MCF 10A (cell line): ENCODE measurements around the gene PTP4A1. TPM values are rescaled to one million over a fixed set of nuclear protein-coding genes. Genes with fewer than 3 reads are reported as not detected.

Source experiments
- BruUV-seq: library from RNA; stranded (reverse); fragments of 400-500 nt; replicated peaks from 2 replicates; lab custom pipeline; 2021; lab: Mats Ljungman, UMichigan
- CTCF ChIA-PET: fragments of 300-600 bp; sonication (Branson Sonifier 250); formaldehyde crosslinking; extraction: SDS; loops from one replicate; lab custom pipeline; 2021; ENCODE audit warnings: antibody characterized with exemption, inconsistent platforms; lab: Yijun Ruan, JAX
- POLR2A ChIA-PET: fragments of 300-600, 350-650 bp; sonication (Branson Sonifier 250); formaldehyde crosslinking; extraction: SDS; loops from one replicate; lab custom pipeline; 2020; ENCODE audit warnings: antibody characterized with exemption, inconsistent platforms; lab: Yijun Ruan, JAX
- DNase-seq: peaks from one replicate; pipeline ENCODE4 v3.0.0-alpha.2; 2018; ENCODE audit not compliant: unreplicated experiment
- H3K27ac Mint-ChIP-seq: one replicate; pipeline ENCODE4 v1.8.0; 2022; ENCODE audit warnings: mild to moderate bottlenecking, low read depth, mixed read lengths; ENCODE audit not compliant: unreplicated experiment
- H3K27me3 Mint-ChIP-seq: one replicate; pipeline ENCODE4 v1.8.0; 2022; ENCODE audit warnings: mixed read lengths; ENCODE audit not compliant: insufficient read depth, unreplicated experiment
- H3K36me3 Mint-ChIP-seq: one replicate; pipeline ENCODE4 v1.8.0; 2022; ENCODE audit warnings: mild to moderate bottlenecking, moderate library complexity, mixed read lengths; ENCODE audit not compliant: insufficient read depth, unreplicated experiment
- H3K4me1 Mint-ChIP-seq: one replicate; pipeline ENCODE4 v1.8.0; 2022; ENCODE audit warnings: mixed read lengths; ENCODE audit not compliant: insufficient read depth, unreplicated experiment
- H3K4me3 Mint-ChIP-seq: one replicate; pipeline ENCODE4 v1.8.0; 2022; ENCODE audit warnings: mild to moderate bottlenecking, moderate library complexity, mixed read lengths; ENCODE audit not compliant: unreplicated experiment
- H3K9me3 Mint-ChIP-seq: one replicate; pipeline ENCODE4 v1.8.0; 2022; ENCODE audit warnings: mixed read lengths; ENCODE audit not compliant: unreplicated experiment
- intact Hi-C: fragments of 100-400 bp; cut with micrococcal nuclease; formaldehyde crosslinking; loops from 2 replicates; pipeline ENCODE4 v1.14.1; 2022
- total RNA-seq: library from RNA; stranded (reverse); gene quantifications from 2 replicates; pipeline ENCODE4 v1.2.3, GENCODE V29; 2022
- TF ChIP-seq, protein P1 (sequence below): fragments of 200-600 bp; IDR thresholded peaks from one replicate; pipeline ENCODE4 v1.8.0; 2022; ENCODE audit warnings: antibody characterized with exemption, mild to moderate bottlenecking; ENCODE audit not compliant: unreplicated experiment

PTP4A1 gene
- total RNA-seq, 1 experiment from 2014 or later, result 382 TPM

- no peaks in the 10 kb centered on the region for H3K9me3 Mint-ChIP-seq
- TF ChIP-seq, protein P1, sequence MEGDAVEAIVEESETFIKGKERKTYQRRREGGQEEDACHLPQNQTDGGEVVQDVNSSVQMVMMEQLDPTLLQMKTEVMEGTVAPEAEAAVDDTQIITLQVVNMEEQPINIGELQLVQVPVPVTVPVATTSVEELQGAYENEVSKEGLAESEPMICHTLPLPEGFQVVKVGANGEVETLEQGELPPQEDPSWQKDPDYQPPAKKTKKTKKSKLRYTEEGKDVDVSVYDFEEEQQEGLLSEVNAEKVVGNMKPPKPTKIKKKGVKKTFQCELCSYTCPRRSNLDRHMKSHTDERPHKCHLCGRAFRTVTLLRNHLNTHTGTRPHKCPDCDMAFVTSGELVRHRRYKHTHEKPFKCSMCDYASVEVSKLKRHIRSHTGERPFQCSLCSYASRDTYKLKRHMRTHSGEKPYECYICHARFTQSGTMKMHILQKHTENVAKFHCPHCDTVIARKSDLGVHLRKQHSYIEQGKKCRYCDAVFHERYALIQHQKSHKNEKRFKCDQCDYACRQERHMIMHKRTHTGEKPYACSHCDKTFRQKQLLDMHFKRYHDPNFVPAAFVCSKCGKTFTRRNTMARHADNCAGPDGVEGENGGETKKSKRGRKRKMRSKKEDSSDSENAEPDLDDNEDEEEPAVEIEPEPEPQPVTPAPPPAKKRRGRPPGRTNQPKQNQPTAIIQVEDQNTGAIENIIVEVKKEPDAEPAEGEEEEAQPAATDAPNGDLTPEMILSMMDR, result peak; percentile 79
- peak overlapping the region; percentile 4 for H3K27ac Mint-ChIP-seq
- no TSS peak for BruUV-seq
- H3K4me3 Mint-ChIP-seq, result peak overlapping the region; percentile 72
- no peaks in the 10 kb centered on the region for H3K36me3 Mint-ChIP-seq
- intact Hi-C loops, result loop anchor here (1.0 to 5.0 kb wide), 4 partner anchors 39 to 246 kb away; partner anchors contain the start of gene PHF3
- ChIA-PET CTCF (interaction anchor here (0.6 to 6.4 kb wide), 47 partner anchors 9 to 249 kb away, joined by 3 to 61 read pairs (median 5); partner anchors contain the start of gene PHF3), POLR2A (interaction anchor here (0.6 to 5.8 kb wide), 20 partner anchors 10 to 249 kb away, joined by 3 to 50 read pairs (median 4); partner anchors contain the start of gene PHF3)
- peak; percentile 84 for DNase-seq
- peaks cover 7% of the 10 kb centered on the region for H3K4me1 Mint-ChIP-seq
- H3K27me3 Mint-ChIP-seq, result no peaks in the 10 kb centered on the region
Observed at GRCh38 chr6:63598049-63599036, 26.1 kb downstream of the PTP4A1 start.

DNA sequence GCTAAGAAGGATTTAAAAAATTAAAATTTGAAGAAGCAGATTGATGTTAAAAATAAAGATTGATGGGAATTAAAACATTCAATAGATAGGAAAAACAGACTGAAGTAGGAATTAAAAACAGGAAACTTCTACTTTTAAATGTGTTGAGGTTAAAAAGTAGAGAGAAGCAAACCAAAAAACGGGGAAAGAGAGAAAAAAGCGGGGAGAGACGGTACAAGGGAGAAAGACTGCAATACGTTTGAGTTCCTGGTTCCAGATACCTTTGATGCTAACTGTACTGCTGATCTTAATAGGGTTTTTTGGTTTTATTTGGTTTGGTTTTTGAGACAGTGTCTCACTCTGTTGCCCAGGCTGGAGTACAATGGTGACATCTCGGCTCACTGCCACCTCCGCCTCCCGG lies 27.0 kb downstream of the PTP4A1 start:
- Mint-ChIP-seq H3K27ac (no peak overlapping the region), H3K9me3 (no peaks in the 10 kb centered on the region), H3K36me3 (no peaks in the 10 kb centered on the region), H3K4me1 (peaks cover 7% of the 10 kb centered on the region), H3K4me3 (no peak overlapping the region), H3K27me3 (no peaks in the 10 kb centered on the region)
- ChIA-PET POLR2A (interaction anchor here (1.6 to 5.8 kb wide), 7 partner anchors 15 to 247 kb away, joined by 3 to 50 read pairs (median 11); partner anchors contain the start of gene PHF3), CTCF (interaction anchor here (0.6 to 6.4 kb wide), 32 partner anchors 8 to 250 kb away, joined by 3 to 61 read pairs (median 7); partner anchors contain the start of gene PHF3)
- intact Hi-C loops, result loop anchor here (5.0 kb wide), 1 partner anchor 38 kb away; the partner anchor contains the start of gene PHF3
- BruUV-seq, result no TSS peak
- DNase-seq, result no peak
- TF ChIP-seq, protein P1, result no peak

GRCh38 chr6:63600136-63600535 lies 27.9 kb downstream of the PTP4A1 start:
- Mint-ChIP-seq H3K9me3 (no peaks in the 10 kb centered on the region), H3K27me3 (no peaks in the 10 kb centered on the region), H3K4me3 (no peak overlapping the region), H3K4me1 (peaks cover 7% of the 10 kb centered on the region), H3K36me3 (no peaks in the 10 kb centered on the region), H3K27ac (no peak overlapping the region)
- BruUV-seq, result no TSS peak
- ChIA-PET POLR2A (interaction anchor here (5.8 kb wide), 1 partner anchor 36 kb away, joined by 50 read pairs; the partner anchor contains the start of gene PHF3), CTCF (interaction anchor here (1.0 to 6.4 kb wide), 6 partner anchors 26 to 248 kb away, joined by 3 to 61 read pairs (median 8); partner anchors contain the start of gene PHF3)
- no peak for DNase-seq
- intact Hi-C loops, result no loop called here
- TF ChIP-seq, protein P1, result no peak
